NCI-H748 (cell line): ENCODE data around the gene KCTD20.

Source experiments
- DNase-seq: peaks from one replicate; lab custom pipeline; 2025; ENCODE audit not compliant: unreplicated experiment; lab: John Stamatoyannopoulos, UW

Gene KCTD20

DNA sequence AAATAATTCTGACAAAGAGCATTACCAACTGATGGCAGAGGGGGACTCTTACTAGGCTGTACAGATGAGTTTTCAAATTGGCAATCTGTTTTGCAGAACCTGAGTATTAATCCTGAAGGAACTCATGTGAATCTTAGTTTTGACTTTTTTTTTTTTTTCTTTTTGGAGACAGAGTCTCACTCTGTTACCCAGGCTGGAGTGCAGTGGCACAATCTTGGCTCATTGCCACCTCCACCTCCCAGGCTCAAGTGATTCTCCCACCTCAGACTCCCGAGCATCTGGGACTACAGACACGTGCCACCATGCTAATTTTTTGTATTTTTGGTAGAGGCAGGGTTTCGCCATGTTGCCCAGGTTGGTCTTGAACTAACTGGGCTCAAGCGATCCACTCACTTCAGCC lies 49.3 kb downstream of the KCTD20 start:
- no peak for DNase-seq

DNA sequence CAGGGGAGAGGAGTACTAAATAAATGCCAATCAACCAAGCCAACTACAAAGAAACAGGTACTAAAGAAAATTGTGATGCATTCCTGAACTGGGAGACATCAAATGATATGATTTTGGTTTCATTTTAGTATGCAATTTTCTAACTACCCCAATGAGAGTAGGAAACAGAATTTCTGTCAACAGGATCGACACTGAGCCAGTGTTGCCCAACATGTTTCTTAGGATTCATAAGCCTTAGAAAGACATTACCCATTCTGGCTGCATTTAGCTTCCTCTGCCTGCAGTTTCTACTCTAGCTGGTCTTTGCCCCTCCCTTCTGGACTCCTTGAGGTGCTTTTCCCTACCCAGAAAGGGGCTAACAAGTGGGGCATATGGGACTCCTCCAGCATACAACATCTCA lies 49.8 kb downstream of the KCTD20 start:
- DNase-seq = no peak

DNA sequence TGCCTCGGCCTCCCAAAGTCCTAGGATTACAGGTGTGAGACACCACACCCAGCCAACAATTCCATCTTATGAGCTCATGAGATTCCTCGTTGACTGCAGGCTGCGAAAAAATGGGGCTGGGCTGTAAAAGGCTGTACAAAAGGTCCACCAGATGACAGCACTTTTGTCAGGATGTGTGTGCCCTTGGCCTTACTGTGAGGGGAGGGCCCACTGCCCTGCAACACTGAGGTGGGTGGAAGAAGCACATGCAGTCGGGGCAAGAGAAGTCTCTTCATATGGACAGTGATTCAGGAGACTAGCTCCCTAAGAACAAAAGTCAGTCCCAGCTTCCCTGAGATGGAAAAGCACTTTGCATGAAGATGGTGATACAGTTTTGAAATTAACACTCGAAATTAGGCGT lies 50.5 kb downstream of the KCTD20 start:
- DNase-seq = no peak

DNA sequence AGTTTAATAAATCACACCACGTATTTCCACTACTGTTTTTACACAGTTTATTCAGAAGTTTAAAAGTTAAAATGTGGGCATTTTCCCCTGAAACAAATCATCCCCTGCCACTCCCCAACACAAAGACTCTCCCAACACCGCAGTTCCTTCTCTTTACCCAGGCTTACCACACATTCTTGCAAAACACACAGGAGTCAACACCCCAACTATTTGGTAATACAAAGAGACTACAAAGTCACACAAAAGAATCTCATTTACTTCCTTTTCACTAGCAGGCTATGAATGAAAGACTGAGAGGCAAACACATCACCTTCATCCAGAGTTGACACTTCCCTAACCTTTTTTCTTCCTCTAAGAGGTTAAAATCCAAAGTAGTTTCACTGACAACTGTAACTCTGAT lies 51.1 kb downstream of the KCTD20 start:
- DNase-seq = no peak

DNA sequence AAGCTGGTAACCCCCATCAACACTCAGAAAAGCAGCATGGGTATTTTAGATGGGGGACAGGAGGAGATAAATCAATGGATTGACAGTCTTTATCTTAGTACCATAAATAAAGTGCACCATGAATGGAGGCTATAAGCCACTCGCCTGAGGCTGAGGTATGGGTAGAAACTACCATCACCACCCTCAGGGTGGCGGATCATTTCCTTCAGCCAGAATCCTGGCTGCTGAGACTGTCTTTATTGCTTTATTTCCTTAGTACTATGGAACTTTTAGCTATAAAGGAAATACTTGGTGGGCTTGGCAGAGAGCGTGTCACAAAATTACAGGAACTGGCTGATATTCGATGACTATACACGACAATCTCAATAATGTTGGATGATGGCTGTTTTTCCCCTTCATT lies 52.3 kb downstream of the KCTD20 start:
- no peak for DNase-seq

DNA sequence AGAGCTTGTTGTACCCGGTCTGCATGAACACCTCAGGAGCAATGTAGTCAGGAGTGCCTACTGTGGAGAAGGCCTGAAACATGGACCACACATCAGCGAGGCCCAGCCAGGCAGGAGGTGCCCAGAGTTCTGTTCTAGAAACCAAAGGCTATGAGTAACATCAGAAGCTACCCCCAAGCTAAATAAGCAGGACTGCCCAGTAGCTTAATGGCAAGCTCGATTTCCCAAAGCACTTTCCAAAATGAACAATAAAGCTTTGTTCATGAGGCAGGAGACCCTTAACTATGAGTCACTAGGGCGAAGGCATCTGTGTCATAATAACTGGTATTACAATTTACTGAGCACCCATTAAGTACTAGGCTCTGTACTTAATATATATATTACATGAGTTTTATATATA lies 57.1 kb downstream of the KCTD20 start:
- DNase-seq = no peak

DNA sequence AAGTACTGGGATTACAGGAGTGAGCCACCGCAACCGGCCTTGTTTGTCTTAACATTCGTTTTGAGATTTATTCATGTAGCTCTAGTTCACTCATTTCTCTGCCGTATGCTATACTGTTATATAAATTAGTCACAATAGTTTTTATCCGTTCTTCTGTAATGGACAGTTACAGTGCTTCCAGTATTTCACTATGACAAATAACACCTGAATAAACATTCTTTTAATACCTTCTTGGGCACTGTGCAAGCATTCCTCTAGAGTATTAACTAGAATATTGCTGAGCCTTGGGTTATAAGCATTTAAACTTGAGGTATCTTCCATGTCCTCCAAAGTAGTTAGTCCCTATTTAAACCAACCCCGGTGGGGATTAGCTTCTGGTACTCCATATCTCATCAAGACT lies 58.9 kb downstream of the KCTD20 start:
- no peak for DNase-seq

DNA sequence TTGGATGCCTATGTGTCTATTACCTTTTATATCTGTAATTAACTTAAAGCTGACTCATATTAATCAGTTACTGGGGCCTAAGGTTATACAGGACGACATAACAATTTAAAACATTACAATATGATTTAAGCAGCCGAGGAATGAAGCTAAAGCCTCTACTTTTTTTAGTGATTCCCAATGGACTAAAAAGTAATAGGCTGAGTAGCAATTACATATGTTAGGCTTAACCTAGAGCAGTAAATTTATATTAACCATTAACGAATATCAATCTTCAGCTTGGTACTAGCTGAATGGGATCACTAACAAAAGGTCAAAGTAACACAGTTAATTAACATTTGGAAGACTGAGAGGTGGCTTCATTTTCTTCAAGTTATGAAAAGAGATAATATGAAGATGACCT lies 61.4 kb downstream of the KCTD20 start:
- no peak for DNase-seq

DNA sequence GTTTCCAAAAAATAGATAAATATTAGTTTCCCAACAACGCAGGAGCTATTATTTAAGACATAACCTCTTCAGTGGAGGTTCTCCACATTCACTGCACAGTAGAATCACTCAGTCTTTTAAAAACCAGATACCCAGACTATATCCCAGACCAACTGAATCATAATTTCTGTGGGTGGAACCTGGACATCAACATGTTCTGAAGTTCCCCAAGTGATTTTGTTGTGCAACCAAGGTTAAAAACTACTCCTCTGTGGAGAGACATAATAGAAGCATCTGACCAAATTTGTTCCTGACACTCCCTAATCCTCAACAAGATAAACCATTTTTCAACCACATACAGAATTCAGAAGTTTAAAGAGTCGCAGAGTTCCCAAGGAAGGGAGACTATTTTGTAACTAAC lies 62.2 kb downstream of the KCTD20 start:
- DNase-seq = no peak

DNA sequence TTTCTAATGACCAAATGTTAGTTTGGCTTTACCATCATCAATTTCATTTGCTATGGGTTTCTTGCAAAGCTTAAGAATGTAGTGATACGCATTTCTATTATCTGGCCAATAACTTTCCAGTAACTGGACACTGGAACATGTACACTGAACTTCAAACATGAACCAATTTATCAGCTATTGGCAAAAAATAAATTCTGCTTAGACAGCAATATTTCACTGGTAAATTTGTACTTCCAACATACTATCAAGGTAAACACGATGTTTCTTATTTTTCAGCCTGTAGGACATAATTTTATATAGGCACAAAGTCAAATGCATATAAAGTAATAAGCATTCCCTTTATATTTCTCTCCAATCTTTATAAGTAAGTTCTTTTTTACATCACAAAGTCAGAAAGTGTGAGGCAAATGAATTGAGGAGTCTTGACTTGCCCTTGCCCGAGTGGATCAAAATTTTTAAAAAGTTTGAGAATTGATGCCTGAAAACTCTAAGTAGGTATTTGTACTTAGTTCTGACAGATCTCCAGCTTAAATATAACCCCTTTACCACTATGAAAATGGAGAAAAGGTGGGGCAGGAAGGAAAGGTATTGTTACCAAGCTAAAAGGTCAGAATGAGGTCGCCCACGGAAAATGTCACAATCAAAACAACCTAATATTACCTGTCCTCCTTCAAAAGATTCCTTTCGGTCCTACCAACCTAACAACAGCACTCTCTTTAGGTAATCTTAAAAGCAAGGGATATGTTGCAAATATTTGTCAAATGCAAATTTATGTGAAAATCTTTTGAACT lies 63.1 kb downstream of the KCTD20 start:
- no peak for DNase-seq

DNA sequence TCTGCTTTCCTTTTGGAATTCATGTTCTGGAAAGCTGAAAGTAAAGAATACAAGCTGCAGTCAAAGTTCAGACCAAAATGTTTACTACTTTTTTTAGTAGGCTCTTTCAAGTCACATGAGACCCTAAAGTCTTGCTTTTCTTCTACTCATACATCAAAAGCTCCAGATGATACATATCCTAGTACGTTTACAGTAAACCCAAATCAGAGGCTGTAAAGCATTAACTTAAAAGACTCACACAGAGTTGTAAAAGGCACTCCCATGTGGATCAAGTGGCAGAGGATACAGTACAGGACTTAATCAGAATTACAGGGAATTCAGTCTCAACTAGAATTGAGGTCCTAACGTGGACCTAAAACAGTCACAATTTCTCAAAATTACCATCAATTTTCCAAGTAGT lies 63.8 kb downstream of the KCTD20 start:
- no peak for DNase-seq

DNA sequence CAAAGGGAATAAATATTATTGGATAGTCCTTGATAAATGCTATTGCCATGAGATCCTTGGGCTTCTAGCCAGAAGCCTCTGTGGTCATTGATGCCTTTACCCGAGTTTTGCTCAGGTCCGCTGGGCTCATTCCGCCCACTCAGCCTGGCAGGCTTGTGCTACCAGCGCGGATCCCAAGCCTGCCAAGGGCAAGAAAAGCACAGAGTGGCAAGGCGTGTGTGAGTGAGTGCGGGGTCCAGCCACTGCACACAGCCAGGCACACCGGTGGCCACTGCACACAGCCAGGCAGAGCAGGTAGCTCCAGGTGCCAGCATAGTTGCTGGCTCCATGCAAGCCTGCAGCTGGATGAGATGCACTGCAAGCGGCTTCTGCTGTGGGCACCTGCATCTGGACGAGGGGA lies 65.7 kb downstream of the KCTD20 start:
- DNase-seq = no peak

DNA sequence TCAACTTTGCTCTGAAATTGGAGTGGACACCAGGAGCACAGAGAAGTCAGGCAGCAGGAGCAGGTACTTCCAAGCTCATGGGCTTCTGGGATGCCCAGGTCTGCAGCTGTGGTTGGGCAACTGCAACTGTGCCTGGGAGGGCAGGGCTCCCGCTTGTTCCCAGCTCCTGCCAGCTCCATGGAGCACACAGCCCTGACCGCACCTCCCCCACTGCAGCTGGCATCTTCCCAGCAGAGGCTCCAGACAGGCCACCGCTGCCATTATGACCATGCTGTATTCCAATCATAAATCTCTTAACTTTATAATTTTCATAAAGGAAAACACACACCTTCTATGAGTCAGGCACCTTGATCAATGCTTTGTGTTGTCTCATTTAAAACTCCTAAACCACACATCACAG lies 67.6 kb downstream of the KCTD20 start:
- no peak for DNase-seq

DNA sequence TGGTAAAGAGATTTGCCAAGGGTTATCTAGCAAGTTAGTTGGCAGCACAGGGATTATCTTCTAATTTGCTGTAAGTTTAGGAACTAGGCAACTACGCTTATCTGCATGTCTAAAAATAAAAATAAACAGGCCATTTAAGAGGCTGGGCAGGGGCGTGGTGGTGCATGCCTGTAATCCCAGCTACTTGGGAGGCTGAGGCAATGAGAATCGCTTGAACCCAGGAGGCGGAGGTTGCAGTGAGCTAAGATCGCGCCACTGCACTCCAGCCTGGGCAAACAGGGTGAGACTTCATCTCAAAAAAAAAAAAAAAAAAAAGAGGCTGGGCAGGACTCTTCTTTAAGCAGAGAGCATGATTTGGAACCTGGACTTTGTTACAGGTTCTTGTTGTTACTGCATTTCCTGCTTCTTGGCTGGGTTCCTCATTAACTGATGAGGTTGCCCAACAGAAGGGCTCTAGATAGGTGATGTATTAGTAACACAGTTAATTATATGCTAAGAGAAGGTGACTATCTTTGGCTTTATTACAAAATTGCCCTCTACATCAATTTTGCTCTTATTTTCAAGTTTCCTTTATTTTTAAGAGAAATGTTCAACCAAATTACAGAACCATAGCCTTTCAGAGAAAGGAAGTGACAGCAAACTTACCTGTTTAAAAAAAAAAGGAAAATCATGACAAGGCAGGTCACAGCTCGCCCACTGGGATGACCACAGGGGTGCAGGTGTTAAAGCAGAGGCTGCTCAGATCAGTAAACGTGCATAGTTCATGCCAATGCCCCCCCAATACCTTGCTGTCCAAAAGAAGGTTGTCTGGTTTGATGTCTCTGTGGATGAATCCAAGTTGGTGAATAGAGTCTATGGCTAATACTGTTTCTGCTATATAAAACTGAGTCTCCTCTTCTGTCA lies 72.0 kb downstream of the KCTD20 start:
- no peak for DNase-seq

DNA sequence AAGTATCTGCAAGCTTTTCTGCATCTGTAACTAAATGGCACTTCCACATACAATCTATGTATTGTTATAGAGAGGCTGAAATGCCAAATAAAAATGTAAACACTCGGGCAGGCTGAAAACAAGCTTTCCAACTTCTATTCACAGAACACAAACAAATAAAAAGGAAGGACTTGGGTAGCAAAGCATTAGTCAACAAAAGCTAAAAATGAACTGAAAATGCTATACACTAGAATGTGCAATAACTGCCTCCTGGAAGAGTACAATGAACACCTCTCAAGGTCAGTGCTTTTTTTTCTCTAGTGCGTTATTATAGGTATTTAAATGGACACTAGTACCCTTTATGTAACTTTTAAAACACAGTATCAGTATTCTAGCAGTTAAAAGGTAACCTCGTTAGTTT lies 73.0 kb downstream of the KCTD20 start:
- DNase-seq = no peak

DNA sequence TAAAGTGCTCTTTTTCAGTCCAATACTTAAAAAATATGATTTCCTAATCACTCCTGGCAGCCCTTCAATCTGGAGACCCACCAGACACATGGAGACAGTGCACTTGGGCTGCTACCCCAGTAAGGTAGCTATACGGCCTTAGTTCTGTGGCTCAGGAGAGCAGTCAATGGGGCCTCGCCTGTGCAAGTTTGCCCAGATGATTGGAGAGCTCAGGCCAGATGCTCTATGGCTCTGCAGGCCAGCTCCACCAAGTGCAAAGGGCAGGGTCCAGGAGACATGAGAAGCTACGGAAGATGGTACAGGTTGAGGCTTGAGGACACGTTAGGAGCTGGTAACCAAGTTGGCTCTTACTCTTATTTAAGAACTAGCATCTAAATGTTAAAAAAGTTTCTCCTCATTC lies 73.8 kb downstream of the KCTD20 start:
- no peak for DNase-seq

DNA sequence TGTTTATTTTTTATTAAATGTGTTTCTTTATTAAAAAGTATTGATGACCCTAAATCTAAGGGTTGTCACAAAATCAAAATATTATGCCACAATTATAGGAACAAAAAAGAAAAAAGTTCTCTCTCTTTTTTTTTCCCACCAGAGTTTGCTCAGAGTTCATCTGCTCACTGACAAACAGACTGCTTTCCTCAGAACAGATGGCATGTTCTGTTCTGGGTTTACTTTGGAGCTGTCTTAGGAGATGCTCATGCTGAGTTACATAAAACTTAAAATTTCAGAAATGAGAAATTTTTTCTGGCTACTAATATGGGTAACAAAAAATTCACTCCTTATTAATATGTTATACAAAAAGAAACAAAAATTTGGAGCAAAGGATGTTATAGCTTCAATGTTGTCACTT lies 74.2 kb downstream of the KCTD20 start:
- no peak for DNase-seq

DNA sequence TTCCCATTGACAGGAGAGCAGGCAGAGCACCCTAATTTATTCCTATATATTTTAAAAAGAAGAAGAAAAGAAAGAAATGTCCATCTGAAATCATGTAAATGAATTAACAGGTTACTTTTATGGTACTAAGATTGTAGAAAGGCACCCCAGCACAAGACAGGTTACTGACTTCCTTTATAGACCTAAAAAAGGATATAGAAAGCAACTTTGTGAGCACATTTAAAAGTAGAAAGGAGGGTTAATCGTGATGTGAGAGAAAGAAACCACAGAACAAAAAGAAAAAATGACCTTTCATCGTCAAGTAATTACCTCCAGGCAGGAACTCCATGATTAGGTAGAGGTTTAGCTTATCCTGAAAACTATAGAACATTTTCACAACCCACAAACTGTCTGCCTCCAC lies 74.6 kb downstream of the KCTD20 start:
- no peak for DNase-seq

DNA sequence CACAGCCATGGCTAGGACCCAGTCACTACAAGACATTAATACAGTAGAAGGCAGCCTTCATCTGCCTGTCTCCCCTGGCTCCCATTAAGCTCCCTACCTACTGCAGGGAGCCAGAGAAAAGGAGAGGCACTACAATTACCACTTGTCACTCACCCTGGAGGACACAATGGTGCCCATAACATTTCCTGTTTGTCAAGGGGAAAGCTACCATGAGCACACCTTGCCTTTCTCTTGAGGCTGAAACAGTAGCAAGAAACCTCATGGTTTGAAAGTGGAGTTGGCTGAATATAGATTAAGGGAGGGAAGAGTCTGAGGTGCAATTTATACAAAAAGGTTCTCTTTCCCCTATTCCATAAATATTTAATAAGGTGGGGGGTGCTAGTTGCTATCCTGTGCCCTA lies 76.6 kb downstream of the KCTD20 start:
- peak; percentile 10 for DNase-seq

DNA sequence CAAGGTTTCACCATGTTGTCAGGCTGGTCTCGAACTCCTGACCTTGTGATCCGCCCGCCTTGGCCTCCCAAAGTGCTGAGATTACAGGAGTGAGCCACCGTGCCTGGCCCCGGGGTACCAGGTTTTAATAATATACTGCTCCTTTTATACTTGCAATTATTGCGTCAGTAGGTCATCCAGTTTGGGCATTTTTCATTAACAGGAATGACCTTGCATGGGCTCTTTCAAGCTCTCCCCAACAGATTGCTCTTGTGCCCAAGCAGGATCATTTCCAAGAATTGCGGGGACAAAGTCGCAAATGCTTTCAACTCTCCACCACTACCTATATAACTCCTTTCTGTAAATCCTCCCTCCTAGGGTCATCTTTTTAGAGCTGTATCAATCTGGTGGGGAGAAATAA lies 80.7 kb downstream of the KCTD20 start:
- no peak for DNase-seq

DNA sequence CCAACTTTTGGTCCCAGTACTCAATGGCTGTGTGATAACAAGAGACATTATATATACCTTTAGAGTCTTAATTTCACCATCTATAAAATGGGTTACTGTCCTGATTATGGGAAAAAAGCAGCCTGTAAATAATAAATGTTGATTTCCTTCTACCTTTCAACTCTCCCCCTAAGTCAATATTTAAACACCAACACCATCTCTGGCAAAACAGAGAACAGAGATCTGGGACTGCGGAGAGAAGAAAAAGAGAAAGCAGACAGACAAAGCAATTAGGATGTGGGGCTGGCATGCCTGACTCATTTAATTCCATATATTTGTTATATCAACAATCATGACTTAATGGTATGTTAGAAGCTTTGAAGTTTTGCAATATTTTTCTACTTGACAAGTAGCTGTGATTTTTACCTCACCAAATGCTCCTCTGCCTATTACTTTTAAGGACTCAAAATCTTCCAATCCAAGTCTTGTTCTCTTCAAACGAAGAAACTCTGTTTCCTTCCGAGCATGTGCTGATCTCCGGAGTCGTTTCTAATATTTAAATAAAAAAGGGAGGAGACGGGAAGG lies 81.2 kb downstream of the KCTD20 start:
- no peak for DNase-seq

DNA sequence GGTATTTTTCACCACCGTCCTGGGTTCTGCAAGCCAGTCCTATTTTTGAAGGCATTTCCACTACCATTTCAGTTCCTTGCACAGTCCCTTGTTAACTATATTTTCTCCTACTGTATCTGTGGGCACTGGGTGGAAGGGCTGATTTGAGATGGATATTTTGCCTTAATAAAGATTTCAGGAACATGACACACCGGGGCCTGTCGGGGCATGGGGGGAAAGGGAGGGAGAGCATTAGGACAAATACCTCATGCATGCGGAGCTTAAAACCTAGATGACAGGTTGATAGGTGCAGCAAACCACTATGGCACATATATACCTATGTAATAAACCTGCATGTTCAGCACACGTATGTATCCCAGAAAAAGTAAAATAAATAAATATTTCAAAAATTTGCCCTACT lies 82.1 kb downstream of the KCTD20 start:
- no peak for DNase-seq
